ENCODE measurements around the gene CCNT1.

The CCNT1 gene

GRCh38 chr12:48716493-48717251 is at the start of gene CCNT1:
Gene CCNT1 (minus strand): TSS chr12:48716707. CDS start chr12:48716675, 32 bp downstream.
- ATAC-seq (ENCODE audit: low read depth) (peak; percentile 96), DNase-seq (ENCODE audit: low spot score) (peak; percentile 98)
- Histone ChIP-seq H3K9me3 (ENCODE audit: severe bottlenecking) (peaks cover 3% of the 10 kb centered on the region), H3K27ac (ENCODE audit: poor library complexity, severe bottlenecking) (peak within 1 kb of the TSS; percentile 70), H3K36me3 (ENCODE audit: low read depth) (peaks cover 31% of the 10 kb centered on the region), H3K27me3 (ENCODE audit: insufficient read depth, poor library complexity, severe bottlenecking) (no peaks in the 10 kb centered on the region), H3K4me1 (ENCODE audit: insufficient read depth, poor library complexity, severe bottlenecking) (peaks cover 11% of the 10 kb centered on the region), H3K4me3 (ENCODE audit: severe bottlenecking) (peak within 1 kb of the TSS; percentile 44)
- no peak for TF ChIP-seq CTCF (IDR thresholded peaks at IDR 0.05; ENCODE audit: poor library complexity, severe bottlenecking)

- H3K27ac ChIP-seq (ENCODE audit: poor library complexity, severe bottlenecking): no peak overlapping the region
- H3K9me3 ChIP-seq (ENCODE audit: severe bottlenecking): no peaks in the 10 kb centered on the region
- H3K27me3 ChIP-seq (ENCODE audit: insufficient read depth, poor library complexity, severe bottlenecking): no peaks in the 10 kb centered on the region
- peaks cover 5% of the 10 kb centered on the region for H3K4me1 ChIP-seq (ENCODE audit: insufficient read depth, poor library complexity, severe bottlenecking)
- no peak overlapping the region for H3K4me3 ChIP-seq (ENCODE audit: severe bottlenecking)
- ATAC-seq (ENCODE audit: low read depth) (no peak), DNase-seq (ENCODE audit: low spot score) (no peak)
- TF ChIP-seq CTCF (IDR thresholded peaks at IDR 0.05; ENCODE audit: poor library complexity, severe bottlenecking): no peak
- peaks cover 31% of the 10 kb centered on the region; the same call in 1 of the 2 replicates for H3K36me3 ChIP-seq (ENCODE audit: low read depth)
These were observed 49.3 kb upstream of the CCNT1 start for GRCh38 chr12:48765753-48766162.

GRCh38 chr12:48764521-48764920 is 48.0 kb upstream of the CCNT1 start:
- H3K4me1 ChIP-seq (ENCODE audit: insufficient read depth, poor library complexity, severe bottlenecking): peaks cover 5% of the 10 kb centered on the region
- DNase-seq (ENCODE audit: low spot score): no peak
- H3K27ac ChIP-seq (ENCODE audit: poor library complexity, severe bottlenecking): no peak overlapping the region

GRCh38 chr12:48758737-48759136 is 42.2 kb upstream of the CCNT1 start:
- Histone ChIP-seq H3K4me1 (ENCODE audit: insufficient read depth, poor library complexity, severe bottlenecking) (no peaks in the 10 kb centered on the region), H3K9me3 (ENCODE audit: severe bottlenecking) (no peaks in the 10 kb centered on the region), H3K27me3 (ENCODE audit: insufficient read depth, poor library complexity, severe bottlenecking) (no peaks in the 10 kb centered on the region), H3K4me3 (ENCODE audit: severe bottlenecking) (no peak overlapping the region), H3K36me3 (ENCODE audit: low read depth) (no peaks in the 10 kb centered on the region), H3K27ac (ENCODE audit: poor library complexity, severe bottlenecking) (no peak overlapping the region)
- no peak for TF ChIP-seq CTCF (IDR thresholded peaks at IDR 0.05; ENCODE audit: poor library complexity, severe bottlenecking)
- ATAC-seq (ENCODE audit: low read depth) (no peak), DNase-seq (ENCODE audit: low spot score) (no peak)

More at GRCh38 chr12:48764521-48764920, 48.0 kb upstream of the CCNT1 start:
- H3K27me3 ChIP-seq (ENCODE audit: insufficient read depth, poor library complexity, severe bottlenecking): no peaks in the 10 kb centered on the region
- H3K9me3 ChIP-seq (ENCODE audit: severe bottlenecking): no peaks in the 10 kb centered on the region
- no peak for TF ChIP-seq CTCF (IDR thresholded peaks at IDR 0.05; ENCODE audit: poor library complexity, severe bottlenecking)
- no peak overlapping the region for H3K4me3 ChIP-seq (ENCODE audit: severe bottlenecking)
- H3K36me3 ChIP-seq (ENCODE audit: low read depth): peaks cover 21% of the 10 kb centered on the region; the same call in 1 of the 2 replicates
- peak; percentile 72; the same call in 2 of the 3 replicates for ATAC-seq (ENCODE audit: low read depth)

- no peak overlapping the region for H3K4me3 ChIP-seq (ENCODE audit: severe bottlenecking)
- no peak for DNase-seq (ENCODE audit: low spot score)
- no peak for ATAC-seq (ENCODE audit: low read depth)
- H3K9me3 ChIP-seq (ENCODE audit: severe bottlenecking): no peaks in the 10 kb centered on the region
- H3K27me3 ChIP-seq (ENCODE audit: insufficient read depth, poor library complexity, severe bottlenecking): no peaks in the 10 kb centered on the region
- H3K27ac ChIP-seq (ENCODE audit: poor library complexity, severe bottlenecking): no peak overlapping the region
- H3K4me1 ChIP-seq (ENCODE audit: insufficient read depth, poor library complexity, severe bottlenecking): no peaks in the 10 kb centered on the region
- H3K36me3 ChIP-seq (ENCODE audit: low read depth): no peaks in the 10 kb centered on the region
- TF ChIP-seq CTCF (IDR thresholded peaks at IDR 0.05; ENCODE audit: poor library complexity, severe bottlenecking): no peak
These were observed 41.7 kb upstream of the CCNT1 start for GRCh38 chr12:48758186-48758585.

Measured in RWPE2 (cell line).